GM21576 (cell line): ENCODE measurements around the gene USP12.
"Not testable (repeated sequence)": the region's sequence is repeated elsewhere in the genome, so short reads cannot be mapped to it uniquely, and the experiment has no call there.

Experiments used
- ATAC-seq: cut with Tn5 transposase; IDR thresholded peaks from one replicate; pipeline ENCODE4 v1.9.1; 2021; ENCODE audit warnings: mild to moderate bottlenecking, moderate library complexity; ENCODE audit not compliant: unreplicated experiment

Gene USP12

GRCh38 chr13:27171244-27171826, at the start of gene USP12:
Gene USP12 (minus strand): TSS chr13:27171811. CDS start chr13:27171639, 172 bp downstream.
- peak; percentile 1 for ATAC-seq

GRCh38 chr13:27219611-27220010, 48.0 kb upstream of the USP12 start:
- ATAC-seq, result no peak

- not testable (repeated sequence) for ATAC-seq
Observed at GRCh38 chr13:27218861-27219260, 47.2 kb upstream of the USP12 start.

GRCh38 chr13:27217791-27218190, 46.2 kb upstream of the USP12 start:
- not testable (repeated sequence) for ATAC-seq

- ATAC-seq, result not testable (repeated sequence)
Observed at GRCh38 chr13:27213386-27213785, 41.8 kb upstream of the USP12 start.

GRCh38 chr13:27211771-27212364, 40.3 kb upstream of the USP12 start:
- ATAC-seq, result no peak

- ATAC-seq, result no peak
Observed at GRCh38 chr13:27211271-27211670, 39.7 kb upstream of the USP12 start.

- no peak for ATAC-seq
Observed at GRCh38 chr13:27208514-27208913, 36.9 kb upstream of the USP12 start.

- ATAC-seq, result no peak
Observed at GRCh38 chr13:27203854-27204253, 32.2 kb upstream of the USP12 start.

- ATAC-seq, result no peak
Observed at GRCh38 chr13:27203186-27203585, 31.6 kb upstream of the USP12 start.

- ATAC-seq, result no peak
Observed at GRCh38 chr13:27201661-27202060, 30.1 kb upstream of the USP12 start.

- no peak for ATAC-seq
Observed at GRCh38 chr13:27200413-27201070, 28.9 kb upstream of the USP12 start.

GRCh38 chr13:27199696-27200095, 28.1 kb upstream of the USP12 start:
- no peak for ATAC-seq

- no peak for ATAC-seq
Observed at GRCh38 chr13:27199211-27199610, 27.6 kb upstream of the USP12 start.

GRCh38 chr13:27194895-27195764, 23.5 kb upstream of the USP12 start:
- ATAC-seq, result no peak

- no peak for ATAC-seq
Observed at GRCh38 chr13:27194209-27194608, 22.6 kb upstream of the USP12 start.

GRCh38 chr13:27193496-27193895, 21.9 kb upstream of the USP12 start:
- ATAC-seq, result no peak

GRCh38 chr13:27192973-27193372, 21.4 kb upstream of the USP12 start:
- no peak for ATAC-seq

GRCh38 chr13:27192367-27192766, 20.8 kb upstream of the USP12 start:
- ATAC-seq, result not testable (repeated sequence)

GRCh38 chr13:27189192-27189591, 17.6 kb upstream of the USP12 start:
- no peak for ATAC-seq

GRCh38 chr13:27188239-27188638, 16.6 kb upstream of the USP12 start:
- no peak for ATAC-seq
